Left renal cortex interstitium (tissue), 4 donors: ENCODE results near the gene ZNF260. TPM values are rescaled to one million over a fixed set of nuclear protein-coding genes. Genes with fewer than 3 reads are reported as not detected.

Experiments used
- DNase-seq, 4 donors: peaks; one replicate each; pipeline ENCODE4 v3.0.0-alpha.2; 2013; ENCODE audit warnings: low read depth in 4 of 4, low spot score in 2 of 4, missing footprints in 1 of 4
- polyA plus RNA-seq, 4 donors: library from polyadenylated mRNA; unstranded; fragments of 120-200 nt; gene quantifications; one replicate each; pipeline ENCODE4 v1.2.1, GENCODE V29; 2013; ENCODE audit not compliant: insufficient read length in 4 of 4

ZNF260 gene
- 10 to 100 TPM; 28.1 to 35.1 (median 30.0) TPM for polyA plus RNA-seq

- peak; percentile 94 to 100 (median 96) for DNase-seq
Measured at GRCh38 chr19:36528194-36528920, at the start of gene ZNF260. TSS of gene ZNF260 (minus strand) at chr19:36528271. CDS start at chr19:36515238, 13,033 bp downstream.

DNA sequence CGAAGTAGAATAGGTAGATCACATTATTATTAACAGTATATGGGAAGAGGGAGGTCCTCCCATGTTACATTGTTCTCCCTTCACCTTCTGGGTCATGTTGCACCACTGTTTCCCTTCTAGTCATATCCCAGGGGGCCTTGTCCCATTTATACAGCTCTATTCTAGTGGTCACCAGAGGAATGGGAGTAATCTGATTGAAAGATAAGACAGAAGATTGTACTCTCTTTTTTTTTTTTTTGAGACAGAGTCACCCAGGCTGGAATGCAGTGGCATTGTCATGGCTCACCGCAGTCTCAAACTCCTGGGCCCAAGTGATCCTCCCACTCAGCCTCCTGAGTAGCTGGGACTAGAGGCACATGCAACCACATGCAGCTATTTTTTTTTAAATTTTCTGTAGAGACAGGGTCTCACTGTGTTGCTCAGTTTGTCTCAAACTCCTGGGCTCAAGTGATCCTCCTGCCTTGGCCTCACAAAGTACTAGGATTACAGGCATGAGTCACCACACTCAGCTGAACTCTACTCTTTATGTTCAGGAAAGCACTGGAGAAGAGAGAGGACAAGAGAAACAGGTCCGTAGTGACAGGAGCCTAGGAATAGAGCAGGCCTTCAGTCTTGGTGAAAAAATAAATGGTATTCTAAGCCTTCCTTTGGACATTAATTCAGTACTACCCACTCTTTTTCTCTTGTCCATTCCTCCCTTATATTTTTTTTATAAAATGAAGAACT, 49.4 kb upstream of the ZNF260 start:
- no peak for DNase-seq

DNA sequence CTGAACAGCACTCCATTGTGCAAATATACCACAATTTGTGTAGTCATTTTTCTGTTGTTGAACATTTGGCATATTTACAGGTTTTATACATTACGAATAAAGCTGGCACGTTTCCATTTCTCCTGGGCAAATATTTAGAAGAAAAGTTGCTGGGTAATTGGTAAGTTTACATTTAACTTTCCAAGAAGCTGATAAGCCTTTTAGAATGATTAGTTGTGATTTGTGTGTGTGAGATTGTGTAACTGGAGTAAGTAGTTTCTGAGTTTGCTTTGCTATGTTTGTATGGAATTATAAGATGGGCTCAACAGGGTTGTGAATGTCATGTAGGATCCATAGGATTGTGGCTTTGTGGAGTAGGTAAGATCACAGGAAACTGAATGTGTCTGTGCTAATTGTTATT, 46.7 kb upstream of the ZNF260 start:
- no peak for DNase-seq

- peak in 3 of 4 donors; percentile 6 to 36 (median 22) for DNase-seq
Measured at GRCh38 chr19:36573895-36574720, 46.0 kb upstream of the ZNF260 start.

- DNase-seq, result peak; percentile 90 to 94 (median 92)
Measured at GRCh38 chr19:36573020-36573894, 45.2 kb upstream of the ZNF260 start, which contains the start of gene ZNF529. TSS of gene ZNF529 (minus strand) at chr19:36573292. CDS start at chr19:36572346, 946 bp downstream.

DNA sequence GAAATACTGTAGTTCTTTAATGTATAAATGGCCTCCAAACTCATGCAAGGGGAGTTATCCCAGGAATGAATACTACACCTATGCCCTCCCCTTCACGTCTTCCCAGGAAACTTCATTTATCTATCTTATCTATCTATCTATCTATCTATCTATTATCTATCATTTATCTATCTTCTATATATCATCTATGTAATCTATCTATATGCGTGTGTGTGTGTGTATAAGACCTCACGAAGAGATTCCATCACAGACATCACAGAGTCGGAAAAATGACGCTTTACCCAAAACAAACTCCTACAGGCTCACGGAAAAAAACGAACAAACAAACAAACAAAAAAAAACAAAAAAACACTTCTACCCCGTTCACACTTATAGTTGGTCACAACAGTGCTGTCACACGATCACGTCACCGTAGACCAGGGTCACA, 44.5 kb upstream of the ZNF260 start:
- no peak for DNase-seq

DNA sequence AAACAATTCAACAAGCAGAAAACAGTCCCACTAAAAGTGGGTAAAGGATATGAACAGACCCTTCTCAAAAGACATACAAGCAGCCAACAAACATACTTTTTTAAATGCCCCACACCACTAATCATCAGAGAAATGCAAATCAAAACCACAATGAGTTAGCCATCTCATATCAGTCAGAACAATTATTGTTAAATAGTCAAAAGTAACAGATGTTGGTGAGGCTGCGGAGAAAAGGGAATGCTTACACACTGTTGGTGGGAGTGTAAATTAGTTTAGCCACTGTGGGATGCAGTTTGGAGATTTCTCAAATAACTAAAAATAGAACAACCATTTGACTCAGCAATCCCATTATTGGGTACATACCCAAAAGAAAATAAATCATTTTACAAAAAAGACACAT, 36.3 kb upstream of the ZNF260 start:
- no peak for DNase-seq

- DNase-seq, result no peak
Measured at GRCh38 chr19:36547001-36547732, 19.1 kb upstream of the ZNF260 start.

DNA sequence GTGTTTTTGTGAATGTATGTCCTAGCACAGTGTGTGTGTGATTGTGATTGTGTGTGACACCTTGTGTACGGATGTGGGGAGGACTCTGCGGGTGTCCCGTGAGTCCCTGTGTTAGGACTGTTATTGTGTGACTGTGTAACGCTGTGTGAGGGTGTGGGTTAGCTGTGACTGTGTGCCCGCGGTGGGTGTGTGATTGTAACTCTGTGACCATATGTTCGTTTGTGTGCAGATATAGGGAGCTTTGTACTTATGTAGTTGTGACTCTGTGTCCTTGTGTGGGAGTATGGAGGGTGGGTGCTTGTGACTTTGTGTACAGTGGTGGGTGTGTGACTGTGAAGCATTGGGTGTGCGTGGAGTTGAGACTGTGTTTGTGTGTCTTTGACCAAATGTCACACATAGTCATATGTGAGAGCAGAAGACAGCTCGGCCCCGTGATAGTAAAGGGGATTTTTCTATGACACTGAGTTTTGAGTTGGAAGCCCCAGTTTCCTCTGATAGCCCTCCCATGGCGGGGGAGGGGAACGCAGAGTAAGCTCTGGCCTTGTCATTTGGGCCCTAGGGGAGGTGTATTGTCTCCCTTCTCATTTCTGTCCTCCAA, 949 bp upstream of the ZNF260 start:
- DNase-seq, result peak in 3 of 4 donors; percentile 3 to 79 (median 6)

- no peak for DNase-seq
Measured at GRCh38 chr19:36527873-36528193, 238 bp downstream of the ZNF260 start.

- DNase-seq, result peak in 1 of 4 donors; percentile 9
Measured at GRCh38 chr19:36527341-36527740, 730 bp downstream of the ZNF260 start.

- no peak for DNase-seq
Measured at GRCh38 chr19:36526581-36526980, 1.5 kb downstream of the ZNF260 start.

DNA sequence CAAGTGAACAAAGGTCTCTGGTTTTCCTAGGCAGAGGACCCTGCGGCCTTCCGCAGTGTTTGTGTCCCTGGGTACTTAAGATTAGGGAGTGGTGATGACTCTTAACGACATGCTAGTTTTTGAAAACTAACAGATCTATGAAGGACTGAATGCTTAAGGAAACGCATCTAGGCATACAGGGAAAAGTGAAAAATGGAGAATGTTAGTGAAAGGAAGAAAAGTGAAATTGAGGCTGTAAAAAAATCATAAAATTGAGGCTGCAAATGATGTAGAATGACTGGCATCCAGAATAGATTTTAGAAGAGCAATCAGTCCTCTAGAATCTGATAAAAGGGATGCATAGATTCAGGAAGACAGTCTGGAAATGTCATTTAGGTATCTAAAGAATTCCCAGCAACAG, 3.5 kb downstream of the ZNF260 start:
- no peak for DNase-seq

DNA sequence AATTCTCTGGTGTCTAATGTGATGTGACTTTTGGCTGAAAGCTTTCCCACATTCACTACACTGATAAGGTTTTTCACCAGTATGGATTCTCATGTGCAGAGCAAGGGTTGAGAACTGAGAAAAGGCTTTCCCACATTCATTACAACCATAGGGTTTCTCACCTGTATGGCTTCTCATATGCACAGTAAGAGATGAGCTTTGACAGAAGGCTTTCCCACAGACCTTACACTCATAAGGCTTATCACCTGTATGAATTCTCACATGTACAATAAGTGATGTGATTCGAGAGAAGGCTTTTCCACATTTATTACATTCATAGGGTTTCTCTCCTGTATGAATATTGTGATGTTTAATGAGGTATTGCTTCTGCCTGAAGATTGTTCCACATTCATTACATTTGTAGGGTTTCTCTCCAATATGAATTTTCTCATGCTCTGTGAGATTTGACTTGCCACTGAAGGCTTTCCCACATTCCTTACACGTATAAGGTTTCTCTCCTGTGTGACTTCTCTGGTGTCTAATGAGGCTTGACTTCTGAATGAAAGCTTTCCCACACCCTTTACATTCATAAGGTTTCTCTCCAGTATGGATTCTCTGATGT, 14.0 kb downstream of the ZNF260 start:
- DNase-seq, result no peak

GRCh38 chr19:36508325-36508724, 19.7 kb downstream of the ZNF260 start:
- DNase-seq, result no peak

DNA sequence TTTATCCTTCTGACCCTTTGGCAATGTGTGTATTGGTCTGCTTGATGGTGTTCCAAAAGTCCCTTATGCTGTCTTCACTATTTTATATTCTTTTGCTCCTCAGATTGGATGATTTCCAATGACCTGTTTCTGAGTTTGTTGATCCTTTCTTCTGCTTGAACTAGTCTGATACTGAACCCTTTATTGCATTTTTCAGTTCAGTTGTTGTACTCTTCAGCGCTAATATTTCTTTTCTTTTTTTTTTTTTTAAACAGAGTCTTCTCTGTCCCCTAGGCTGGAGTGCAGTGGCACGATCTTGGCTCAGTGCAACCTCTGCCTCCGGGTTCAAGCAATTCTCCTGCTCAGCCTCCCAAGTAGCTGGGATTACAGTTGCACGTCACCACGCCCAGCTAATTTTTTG, 26.1 kb downstream of the ZNF260 start:
- DNase-seq, result no peak

- no peak for DNase-seq
Measured at GRCh38 chr19:36497001-36497400, 31.1 kb downstream of the ZNF260 start.

GRCh38 chr19:36492689-36493453, 35.2 kb downstream of the ZNF260 start:
- peak in 1 of 4 donors; percentile 10 for DNase-seq
